Mucosa of descending colon (tissue), 3 donors: Measurements from ENCODE around the gene MCF2L. TPM values are rescaled to one million over a fixed set of nuclear protein-coding genes. Genes with fewer than 3 reads are reported as not detected.

ENCODE experiments used
- ATAC-seq: fragments of 200-7000 bp; cut with Tn5 transposase; one replicate; pipeline ENCODE4 v1.9.1; 2020; ENCODE audit warnings: mild to moderate bottlenecking, moderate library complexity
- DNase-seq, 3 donors: peaks; one replicate each; pipeline ENCODE4 v3.0.0-alpha.2; 2020
- H3K36me3 ChIP-seq: fragments of 200-600 bp; one replicate; pipeline ENCODE4 v1.8.0; 2021; ENCODE audit warnings: low read depth, mild to moderate bottlenecking
- H3K4me1 ChIP-seq: fragments of 200-600 bp; one replicate; pipeline ENCODE4 v1.8.0; 2021; ENCODE audit warnings: low read depth, mild to moderate bottlenecking
- H3K4me3 ChIP-seq: fragments of 200-600 bp; one replicate; pipeline ENCODE4 v1.8.0; 2021; ENCODE audit warnings: mild to moderate bottlenecking
- H3K9me3 ChIP-seq: fragments of 200-600 bp; one replicate; pipeline ENCODE4 v1.8.0; 2021; ENCODE audit warnings: mild to moderate bottlenecking
- CTCF ChIP-seq: fragments of 200-600 bp; IDR thresholded peaks from one replicate; pipeline ENCODE4 v1.8.0; 2022; ENCODE audit warnings: antibody characterized with exemption, mild to moderate bottlenecking
- intact Hi-C, 2 donors: fragments of 100-400 bp; cut with DNase I in 1 of 2; cut with micrococcal nuclease in 1 of 2; formaldehyde crosslinking; loops; one replicate each; pipeline versions ENCODE4 v1.11.0 to v1.11.1; 2022; cut with DNase I, micrococcal nuclease
- total RNA-seq, 3 donors: library from RNA; stranded (reverse); fragmentation: NEBNext Ultra II Directional in 2 of 3; extraction: Animal tissue kit (Norgen Biotek cat#: 25700) in 2 of 3; gene quantifications; one replicate each; pipeline versions ENCODE4 v1.2.1 to v1.2.4, GENCODE V29; 2021 to 2023
- donor health status: DM: no; HTN: no; CAD: no; lungs with moderate emphysema.
- donor health status: DM: no; HTN: no; CAD: no.
- donor health status: DM: no; HTN: yes; CAD: no.

Gene MCF2L
- total RNA-seq, 3 donors from 2014 or later: 53.9 to 109 (median 95.4) TPM

- Histone ChIP-seq H3K9me3 (no peaks in the 10 kb centered on the region), H3K36me3 (no peaks in the 10 kb centered on the region), H3K4me3 (no peak overlapping the region), H3K4me1 (peaks cover 19% of the 10 kb centered on the region)
- no peak for TF ChIP-seq CTCF
- intact Hi-C loops: no loop called here
- DNase-seq: no peak
- ATAC-seq: no peak
These were observed 16.9 kb downstream of the MCF2L start for GRCh38 chr13:112985803-112986408.

GRCh38 chr13:112986470-112986869 is 17.5 kb downstream of the MCF2L start:
- H3K36me3 ChIP-seq: no peaks in the 10 kb centered on the region
- H3K4me1 ChIP-seq: peaks cover 21% of the 10 kb centered on the region
- H3K4me3 ChIP-seq: no peak overlapping the region
- no peak for TF ChIP-seq CTCF
- intact Hi-C loops: no loop called here
- ATAC-seq (no peak), DNase-seq (no peak)
- H3K9me3 ChIP-seq: no peaks in the 10 kb centered on the region

GRCh38 chr13:112986946-112987681 is 18.1 kb downstream of the MCF2L start:
- intact Hi-C loops: no loop called here
- ATAC-seq: no peak
- peaks cover 21% of the 10 kb centered on the region for H3K4me1 ChIP-seq

GRCh38 chr13:112987682-112988024 is 18.6 kb downstream of the MCF2L start:
- DNase-seq (no peak), ATAC-seq (no peak)
- intact Hi-C loops: no loop called here
- Histone ChIP-seq H3K4me1 (peaks cover 21% of the 10 kb centered on the region), H3K9me3 (no peaks in the 10 kb centered on the region), H3K36me3 (no peaks in the 10 kb centered on the region), H3K4me3 (no peak overlapping the region)
- no peak for TF ChIP-seq CTCF

More at GRCh38 chr13:112986946-112987681, 18.1 kb downstream of the MCF2L start:
- Histone ChIP-seq H3K9me3 (no peaks in the 10 kb centered on the region), H3K36me3 (no peaks in the 10 kb centered on the region), H3K4me3 (no peak overlapping the region)
- no peak for DNase-seq
- TF ChIP-seq CTCF: no peak

- H3K4me1 ChIP-seq: peaks cover 20% of the 10 kb centered on the region
These were observed 21.8 kb downstream of the MCF2L start for GRCh38 chr13:112990783-112991182.

More at GRCh38 chr13:112990783-112991182, 21.8 kb downstream of the MCF2L start:
- H3K4me3 ChIP-seq: no peak overlapping the region
- intact Hi-C loops: no loop called here
- ATAC-seq: peak; percentile 81
- no peaks in the 10 kb centered on the region for H3K36me3 ChIP-seq
- no peaks in the 10 kb centered on the region for H3K9me3 ChIP-seq
- DNase-seq: peak; percentile 85 to 89 (median 85)
- TF ChIP-seq CTCF: no peak
